ENCODE results near the gene USP3. TPM values are rescaled to one million over a fixed set of nuclear protein-coding genes. Genes with fewer than 3 reads are reported as not detected.

The USP3 gene
- total and polyA plus RNA-seq, 4 donors, result 8.5 to 25.4 (median 14.8) TPM

- no peak overlapping the region for H3K9ac ChIP-seq (ENCODE audit: low read depth in 1 of 2, low read length in 2 of 2)
- H3K4me1 ChIP-seq (ENCODE audit: control insufficient read depth in 4 of 4, insufficient read depth in 4 of 4, low read length in 3 of 4), result peaks cover 0 to 50% (median 36%) of the 10 kb centered on the region in 4 donors
- no peak for TF ChIP-seq MAX (IDR thresholded peaks at IDR 0.05)
- TF ChIP-seq FOXA2 (IDR thresholded peaks at IDR 0.05), result no peak
- TF ChIP-seq RXRA (IDR thresholded peaks at IDR 0.05), result no peak
- no peak for TF ChIP-seq HNF4A (conservative IDR thresholded peaks at IDR 0.05)
- no peak for TF ChIP-seq YY1 (IDR thresholded peaks at IDR 0.05)
- TF ChIP-seq, protein P1, sequence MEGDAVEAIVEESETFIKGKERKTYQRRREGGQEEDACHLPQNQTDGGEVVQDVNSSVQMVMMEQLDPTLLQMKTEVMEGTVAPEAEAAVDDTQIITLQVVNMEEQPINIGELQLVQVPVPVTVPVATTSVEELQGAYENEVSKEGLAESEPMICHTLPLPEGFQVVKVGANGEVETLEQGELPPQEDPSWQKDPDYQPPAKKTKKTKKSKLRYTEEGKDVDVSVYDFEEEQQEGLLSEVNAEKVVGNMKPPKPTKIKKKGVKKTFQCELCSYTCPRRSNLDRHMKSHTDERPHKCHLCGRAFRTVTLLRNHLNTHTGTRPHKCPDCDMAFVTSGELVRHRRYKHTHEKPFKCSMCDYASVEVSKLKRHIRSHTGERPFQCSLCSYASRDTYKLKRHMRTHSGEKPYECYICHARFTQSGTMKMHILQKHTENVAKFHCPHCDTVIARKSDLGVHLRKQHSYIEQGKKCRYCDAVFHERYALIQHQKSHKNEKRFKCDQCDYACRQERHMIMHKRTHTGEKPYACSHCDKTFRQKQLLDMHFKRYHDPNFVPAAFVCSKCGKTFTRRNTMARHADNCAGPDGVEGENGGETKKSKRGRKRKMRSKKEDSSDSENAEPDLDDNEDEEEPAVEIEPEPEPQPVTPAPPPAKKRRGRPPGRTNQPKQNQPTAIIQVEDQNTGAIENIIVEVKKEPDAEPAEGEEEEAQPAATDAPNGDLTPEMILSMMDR (IDR thresholded peaks at IDR 0.05; ENCODE audit: low read depth, low read length, missing input control), result no peak
- no peak for TF ChIP-seq JUND (IDR thresholded peaks at IDR 0.05)
- H3K27me3 ChIP-seq (ENCODE audit: control insufficient read depth in 4 of 4, insufficient read depth in 4 of 4, low read length in 3 of 4), result no peaks in the 10 kb centered on the region
- no peak overlapping the region for H3K27ac ChIP-seq (ENCODE audit: low read depth in 1 of 2, low read length in 2 of 2)
- 48% methylated on average over 2 of the region's 2 CpGs for WGBS
- no peaks in the 10 kb centered on the region for H3K9me3 ChIP-seq (ENCODE audit: control insufficient read depth in 4 of 4, low read length in 3 of 4)
- no peak for DNase-seq (ENCODE audit: low spot score)
- no peak overlapping the region for H3K4me3 ChIP-seq (ENCODE audit: low read depth in 1 of 3, low read length in 3 of 3)
- no peaks in the 10 kb centered on the region for H3K36me3 ChIP-seq (ENCODE audit: control insufficient read depth in 4 of 4, insufficient read depth in 3 of 4, low read depth in 1 of 4, low read length in 3 of 4)
These were observed 3.8 kb downstream of the USP3 start for GRCh38 chr15:63507878-63508818.

GRCh38 chr15:63509056-63509954, 4.9 kb downstream of the USP3 start:
- TF ChIP-seq GABPA (IDR thresholded peaks at IDR 0.05 in 1 of 2, conservative IDR thresholded peaks at IDR 0.05 in 1 of 2), result no peak
- TF ChIP-seq, protein P2, sequence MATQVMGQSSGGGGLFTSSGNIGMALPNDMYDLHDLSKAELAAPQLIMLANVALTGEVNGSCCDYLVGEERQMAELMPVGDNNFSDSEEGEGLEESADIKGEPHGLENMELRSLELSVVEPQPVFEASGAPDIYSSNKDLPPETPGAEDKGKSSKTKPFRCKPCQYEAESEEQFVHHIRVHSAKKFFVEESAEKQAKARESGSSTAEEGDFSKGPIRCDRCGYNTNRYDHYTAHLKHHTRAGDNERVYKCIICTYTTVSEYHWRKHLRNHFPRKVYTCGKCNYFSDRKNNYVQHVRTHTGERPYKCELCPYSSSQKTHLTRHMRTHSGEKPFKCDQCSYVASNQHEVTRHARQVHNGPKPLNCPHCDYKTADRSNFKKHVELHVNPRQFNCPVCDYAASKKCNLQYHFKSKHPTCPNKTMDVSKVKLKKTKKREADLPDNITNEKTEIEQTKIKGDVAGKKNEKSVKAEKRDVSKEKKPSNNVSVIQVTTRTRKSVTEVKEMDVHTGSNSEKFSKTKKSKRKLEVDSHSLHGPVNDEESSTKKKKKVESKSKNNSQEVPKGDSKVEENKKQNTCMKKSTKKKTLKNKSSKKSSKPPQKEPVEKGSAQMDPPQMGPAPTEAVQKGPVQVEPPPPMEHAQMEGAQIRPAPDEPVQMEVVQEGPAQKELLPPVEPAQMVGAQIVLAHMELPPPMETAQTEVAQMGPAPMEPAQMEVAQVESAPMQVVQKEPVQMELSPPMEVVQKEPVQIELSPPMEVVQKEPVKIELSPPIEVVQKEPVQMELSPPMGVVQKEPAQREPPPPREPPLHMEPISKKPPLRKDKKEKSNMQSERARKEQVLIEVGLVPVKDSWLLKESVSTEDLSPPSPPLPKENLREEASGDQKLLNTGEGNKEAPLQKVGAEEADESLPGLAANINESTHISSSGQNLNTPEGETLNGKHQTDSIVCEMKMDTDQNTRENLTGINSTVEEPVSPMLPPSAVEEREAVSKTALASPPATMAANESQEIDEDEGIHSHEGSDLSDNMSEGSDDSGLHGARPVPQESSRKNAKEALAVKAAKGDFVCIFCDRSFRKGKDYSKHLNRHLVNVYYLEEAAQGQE (IDR thresholded peaks at IDR 0.05), result no peak
- no peak for TF ChIP-seq JUND (IDR thresholded peaks at IDR 0.05)
- TF ChIP-seq SP1 (IDR thresholded peaks at IDR 0.05), result no peak
- no peak for TF ChIP-seq NR2F2 (IDR thresholded peaks at IDR 0.05)
- 38% methylated on average over 6 of the region's 6 CpGs for WGBS
- peak overlapping the region; percentile 20 to 28 for H3K27ac ChIP-seq (ENCODE audit: low read depth in 1 of 2, low read length in 2 of 2)
- no peak overlapping the region for H3K9ac ChIP-seq (ENCODE audit: low read depth in 1 of 2, low read length in 2 of 2)
- H3K36me3 ChIP-seq (ENCODE audit: control insufficient read depth in 4 of 4, insufficient read depth in 3 of 4, low read depth in 1 of 4, low read length in 3 of 4), result no peaks in the 10 kb centered on the region
- no peaks in the 10 kb centered on the region for H3K27me3 ChIP-seq (ENCODE audit: control insufficient read depth in 4 of 4, insufficient read depth in 4 of 4, low read length in 3 of 4)
- H3K9me3 ChIP-seq (ENCODE audit: control insufficient read depth in 4 of 4, low read length in 3 of 4), result no peaks in the 10 kb centered on the region
- no peak for DNase-seq (ENCODE audit: low spot score)
- H3K4me3 ChIP-seq (ENCODE audit: low read depth in 1 of 3, low read length in 3 of 3), result no peak overlapping the region
- peaks cover 2 to 52% (median 37%) of the 10 kb centered on the region in 4 donors for H3K4me1 ChIP-seq (ENCODE audit: control insufficient read depth in 4 of 4, insufficient read depth in 4 of 4, low read length in 3 of 4)

All from liver (tissue), 9 donors.